ENCODE results near the gene RUFY4. TPM values are rescaled to one million over a fixed set of nuclear protein-coding genes. Genes with fewer than 3 reads are reported as not detected.

The RUFY4 gene
- total and polyA plus RNA-seq, 2 donors (not counting 1 experiment from before 2014, with no cell fraction given) = not detected

GRCh38 chr2:218079943-218080913 lies 11.2 kb downstream of the RUFY4 start:
- Histone ChIP-seq H3K4me2 (ENCODE audit: extremely low read depth, insufficient read depth, low read length) (no peak overlapping the region), H3K9ac (ENCODE audit: insufficient read depth, low read length) (no peak overlapping the region), H2AFZ (ENCODE audit: low read length) (no peak overlapping the region), H3K4me3 (replicated peaks in 1 of 4; ENCODE audit: control extremely low read depth in 1 of 4, insufficient read depth in 1 of 4, low read depth in 3 of 4, low read length in 4 of 4) (no peak overlapping the region), H3K27me3 (ENCODE audit: control insufficient read depth, insufficient read depth, low read length) (peaks cover 5% of the 10 kb centered on the region), H3K27ac (ENCODE audit: insufficient read depth, low read length) (no peak overlapping the region), H3K36me3 (ENCODE audit: control insufficient read depth, insufficient read depth, low read length) (no peaks in the 10 kb centered on the region), H3K79me2 (ENCODE audit: control insufficient read depth, insufficient read depth, low read length) (no peaks in the 10 kb centered on the region), H3K4me1 (ENCODE audit: control insufficient read depth, extremely low read depth, insufficient read depth, low read length) (no peaks in the 10 kb centered on the region), H3K9me3 (ENCODE audit: control insufficient read depth, insufficient read depth, low read depth, low read length) (no peaks in the 10 kb centered on the region), H4K20me1 (ENCODE audit: control insufficient read depth, extremely low read depth, insufficient read depth, low read length) (no peaks in the 10 kb centered on the region)
- DNase-seq (ENCODE audit: low read depth in 2 of 2) = no peak
- TF ChIP-seq EZH2 (IDR thresholded peaks at IDR 0.05; ENCODE audit: low read length, missing control alignments) (no peak), CTCF (conservative IDR thresholded peaks at IDR 0.05 in 1 of 2, IDR thresholded peaks at IDR 0.05 in 1 of 2; ENCODE audit: low read depth in 1 of 2, low read length in 2 of 2) (no peak)

- no peak for DNase-seq (ENCODE audit: low read depth in 2 of 2)
- H3K4me3 ChIP-seq (replicated peaks in 1 of 4; ENCODE audit: control extremely low read depth in 1 of 4, insufficient read depth in 1 of 4, low read depth in 3 of 4, low read length in 4 of 4) = no peak overlapping the region
- no peak overlapping the region for H2AFZ ChIP-seq (ENCODE audit: low read length)
- H4K20me1 ChIP-seq (ENCODE audit: control insufficient read depth, extremely low read depth, insufficient read depth, low read length) = no peaks in the 10 kb centered on the region
- no peak overlapping the region for H3K9ac ChIP-seq (ENCODE audit: insufficient read depth, low read length)
- H3K36me3 ChIP-seq (ENCODE audit: control insufficient read depth, insufficient read depth, low read length) = no peaks in the 10 kb centered on the region
- TF ChIP-seq CTCF (conservative IDR thresholded peaks at IDR 0.05 in 1 of 2, IDR thresholded peaks at IDR 0.05 in 1 of 2; ENCODE audit: low read depth in 1 of 2, low read length in 2 of 2) (no peak), EZH2 (IDR thresholded peaks at IDR 0.05; ENCODE audit: low read length, missing control alignments) (no peak)
- no peaks in the 10 kb centered on the region for H3K9me3 ChIP-seq (ENCODE audit: control insufficient read depth, insufficient read depth, low read depth, low read length)
- no peaks in the 10 kb centered on the region for H3K4me1 ChIP-seq (ENCODE audit: control insufficient read depth, extremely low read depth, insufficient read depth, low read length)
- peaks cover 5% of the 10 kb centered on the region for H3K27me3 ChIP-seq (ENCODE audit: control insufficient read depth, insufficient read depth, low read length)
- H3K79me2 ChIP-seq (ENCODE audit: control insufficient read depth, insufficient read depth, low read length) = no peaks in the 10 kb centered on the region
- no peak overlapping the region for H3K4me2 ChIP-seq (ENCODE audit: extremely low read depth, insufficient read depth, low read length)
- H3K27ac ChIP-seq (ENCODE audit: insufficient read depth, low read length) = no peak overlapping the region
Observed at GRCh38 chr2:218081063-218081462, 12.0 kb downstream of the RUFY4 start.

- Histone ChIP-seq H3K4me1 (ENCODE audit: control insufficient read depth, extremely low read depth, insufficient read depth, low read length) (no peaks in the 10 kb centered on the region), H3K4me3 (replicated peaks in 1 of 4; ENCODE audit: control extremely low read depth in 1 of 4, insufficient read depth in 1 of 4, low read depth in 3 of 4, low read length in 4 of 4) (no peak overlapping the region), H3K9ac (ENCODE audit: insufficient read depth, low read length) (no peak overlapping the region), H4K20me1 (ENCODE audit: control insufficient read depth, extremely low read depth, insufficient read depth, low read length) (no peaks in the 10 kb centered on the region), H2AFZ (ENCODE audit: low read length) (no peak overlapping the region), H3K27me3 (ENCODE audit: control insufficient read depth, insufficient read depth, low read length) (peaks cover 8% of the 10 kb centered on the region), H3K27ac (ENCODE audit: insufficient read depth, low read length) (no peak overlapping the region), H3K79me2 (ENCODE audit: control insufficient read depth, insufficient read depth, low read length) (no peaks in the 10 kb centered on the region), H3K9me3 (ENCODE audit: control insufficient read depth, insufficient read depth, low read depth, low read length) (no peaks in the 10 kb centered on the region), H3K36me3 (ENCODE audit: control insufficient read depth, insufficient read depth, low read length) (no peaks in the 10 kb centered on the region), H3K4me2 (ENCODE audit: extremely low read depth, insufficient read depth, low read length) (no peak overlapping the region)
- no peak for TF ChIP-seq EZH2 (IDR thresholded peaks at IDR 0.05; ENCODE audit: low read length, missing control alignments)
- no peak for TF ChIP-seq CTCF (conservative IDR thresholded peaks at IDR 0.05 in 1 of 2, IDR thresholded peaks at IDR 0.05 in 1 of 2; ENCODE audit: low read depth in 1 of 2, low read length in 2 of 2)
- DNase-seq (ENCODE audit: low read depth in 2 of 2) = peak; percentile 40 to 67
Observed at GRCh38 chr2:218081695-218082094, 12.6 kb downstream of the RUFY4 start.
